OCI-LY3 (cell line): ENCODE measurements around the gene ART1.
"Not testable (repeated sequence)": the region's sequence is repeated elsewhere in the genome, so short reads cannot be mapped to it uniquely, and the experiment has no call there.

Experiments used
- H2AFZ ChIP-seq: fragments of 200-600, 300-600 bp; shearing (Covaris generic); 2 replicates; pipeline ENCODE4 v1.6.0; 2014; ENCODE audit warnings: antibody characterized with exemption, low read depth, low read length
- H3K27ac ChIP-seq: fragments of 200-600, 300-600 bp; sonication (generic); 2 replicates; pipeline ENCODE4 v1.5.1; 2014; ENCODE audit warnings: mild to moderate bottlenecking, low read length, moderate library complexity, mixed read lengths
- H3K27me3 ChIP-seq: fragments of 200-600, 300-600 bp; sonication (generic); 2 replicates; pipeline ENCODE4 v1.6.1; 2014; ENCODE audit warnings: low read depth, low read length, mixed read lengths
- H3K36me3 ChIP-seq: fragments of 200-600, 300-600 bp; sonication (generic); replicated peaks from 2 replicates; pipeline ENCODE3; 2014; ENCODE audit warnings: low read depth, low read length, mixed read lengths
- H3K4me1 ChIP-seq: fragments of 300-600, 200-600 bp; sonication (generic); 2 replicates; pipeline ENCODE4 v1.6.1; 2014; ENCODE audit warnings: low read length, mixed read lengths
- H3K4me2 ChIP-seq: fragments of 200-600, 300-600 bp; sonication (generic); 2 replicates; pipeline ENCODE4 v1.6.1; 2014; ENCODE audit warnings: low read length, mixed read lengths
- H3K4me3 ChIP-seq: fragments of 300-600, 200-600 bp; sonication (generic); 2 replicates; pipeline ENCODE4 v1.5.1; 2014; ENCODE audit warnings: antibody characterized with exemption, mild to moderate bottlenecking, low read length, moderate library complexity
- H3K79me2 ChIP-seq: fragments of 300-600, 200-600 bp; shearing (Covaris generic); 2 replicates; pipeline ENCODE4 v1.6.1; 2014; ENCODE audit warnings: mild to moderate bottlenecking, low read length, mixed read lengths
- H3K9ac ChIP-seq: fragments of 300-600, 200-600 bp; shearing (Covaris generic); 2 replicates; pipeline ENCODE4 v1.6.0; 2014; ENCODE audit warnings: mild to moderate bottlenecking, low read length, moderate library complexity
- H3K9me3 ChIP-seq: fragments of 200-600, 300-600 bp; shearing (Covaris generic); 2 replicates; pipeline ENCODE4 v1.6.1; 2014; ENCODE audit warnings: low read length, mixed read lengths; ENCODE audit not compliant: insufficient read depth
- H4K20me1 ChIP-seq: fragments of 200-600, 300-600 bp; sonication (generic); 2 replicates; pipeline ENCODE4 v1.6.1; 2016; ENCODE audit warnings: low read length, mixed read lengths; ENCODE audit not compliant: insufficient read depth
- CTCF ChIP-seq: fragments of 200-600, 300-600 bp; sonication (generic); IDR thresholded peaks from 2 replicates; pipeline ENCODE4 v1.5.1; 2014; ENCODE audit warnings: antibody characterized with exemption, low read length, low read depth
- EZH2phosphoT487 ChIP-seq: fragments of 200-600 bp; shearing (Covaris generic); IDR thresholded peaks from 2 replicates; pipeline ENCODE4 v1.6.1; 2018; ENCODE audit warnings: antibody characterized with exemption, mixed run types, low read depth

Gene ART1

GRCh38 chr11:3645552-3645951 lies 624 bp downstream of the ART1 start:
- H3K4me2 ChIP-seq = no peak overlapping the region
- H3K27ac ChIP-seq = no peak overlapping the region
- TF ChIP-seq CTCF = no peak
- no peak for TF ChIP-seq EZH2phosphoT487
- no peaks in the 10 kb centered on the region for H3K79me2 ChIP-seq
- H3K4me1 ChIP-seq = no peaks in the 10 kb centered on the region
- H3K36me3 ChIP-seq = no peaks in the 10 kb centered on the region
- H3K27me3 ChIP-seq = no peaks in the 10 kb centered on the region
- no peaks in the 10 kb centered on the region for H3K9me3 ChIP-seq
- no peak overlapping the region for H3K4me3 ChIP-seq
- no peaks in the 10 kb centered on the region for H4K20me1 ChIP-seq
- no peak overlapping the region for H3K9ac ChIP-seq
- no peak overlapping the region for H2AFZ ChIP-seq

GRCh38 chr11:3648843-3649242 lies 3.9 kb downstream of the ART1 start:
- H3K79me2 ChIP-seq, H2AFZ ChIP-seq, H3K27ac ChIP-seq, H3K4me1 ChIP-seq, H3K27me3 ChIP-seq, H4K20me1 ChIP-seq, H3K4me2 ChIP-seq, H3K9ac ChIP-seq, H3K9me3 ChIP-seq, H3K4me3 ChIP-seq, H3K36me3 ChIP-seq: not testable (repeated sequence)

GRCh38 chr11:3649374-3649773 lies 4.4 kb downstream of the ART1 start:
- not testable (repeated sequence) for H2AFZ ChIP-seq, H4K20me1 ChIP-seq, H3K4me1 ChIP-seq, H3K4me2 ChIP-seq, H3K27ac ChIP-seq, H3K9me3 ChIP-seq, H3K4me3 ChIP-seq, H3K79me2 ChIP-seq, H3K36me3 ChIP-seq, H3K27me3 ChIP-seq, H3K9ac ChIP-seq

GRCh38 chr11:3652514-3652913 lies 7.6 kb downstream of the ART1 start:
- not testable (repeated sequence) for H3K27ac ChIP-seq, H3K4me3 ChIP-seq, H2AFZ ChIP-seq, H3K9ac ChIP-seq, H3K79me2 ChIP-seq, H3K27me3 ChIP-seq, H3K36me3 ChIP-seq, H3K9me3 ChIP-seq, H3K4me1 ChIP-seq, H3K4me2 ChIP-seq, H4K20me1 ChIP-seq

- Histone ChIP-seq H4K20me1 (no peaks in the 10 kb centered on the region), H3K36me3 (no peaks in the 10 kb centered on the region), H3K9me3 (no peaks in the 10 kb centered on the region), H3K4me2 (no peak overlapping the region), H3K27me3 (peaks cover 6% of the 10 kb centered on the region), H3K79me2 (no peaks in the 10 kb centered on the region), H3K4me3 (no peak overlapping the region), H2AFZ (no peak overlapping the region), H3K4me1 (no peaks in the 10 kb centered on the region), H3K9ac (no peak overlapping the region), H3K27ac (no peak overlapping the region)
- TF ChIP-seq EZH2phosphoT487 (no peak), CTCF (no peak)
These were observed 10.6 kb downstream of the ART1 start for GRCh38 chr11:3655547-3655946.

- H3K4me1 ChIP-seq, H3K9ac ChIP-seq, H3K36me3 ChIP-seq, H2AFZ ChIP-seq, H3K79me2 ChIP-seq, H3K27me3 ChIP-seq, H3K4me2 ChIP-seq, H3K4me3 ChIP-seq, H3K27ac ChIP-seq, H4K20me1 ChIP-seq, H3K9me3 ChIP-seq: not testable (repeated sequence)
These were observed 12.4 kb downstream of the ART1 start for GRCh38 chr11:3657331-3657730.
